ENCODE data around the gene NET1. TPM values are rescaled to one million over a fixed set of nuclear protein-coding genes. Genes with fewer than 3 reads are reported as not detected.

NET1 gene
- total and polyA plus RNA-seq, 10 donors: 4.6 to 19.5 (median 11.1) TPM

DNA sequence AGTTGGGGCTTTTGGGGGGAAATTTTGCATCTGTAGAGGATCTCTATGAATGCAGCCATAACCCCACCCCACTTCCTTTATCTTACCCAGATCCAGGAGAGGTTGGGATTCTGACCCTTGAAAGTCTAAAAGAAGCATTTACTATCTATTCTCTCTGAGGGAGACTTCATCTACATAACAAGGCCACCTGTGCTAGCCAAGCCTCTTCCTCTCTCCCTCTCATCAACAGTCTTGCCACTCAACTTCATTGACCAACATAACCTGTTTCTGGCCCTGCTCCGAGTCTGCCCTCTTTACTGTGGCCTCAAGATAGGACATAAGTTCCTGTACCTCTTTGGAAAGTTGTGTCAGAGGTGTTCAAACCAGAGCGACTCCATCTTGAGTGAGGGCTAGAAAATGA is 27.1 kb upstream of the NET1 start:
- no peak for DNase-seq
- TF ChIP-seq POLR2A (IDR thresholded peaks at IDR 0.05): no peak
- TF ChIP-seq POLR2AphosphoS5 (IDR thresholded peaks at IDR 0.05): no peak
- TF ChIP-seq, protein P1, sequence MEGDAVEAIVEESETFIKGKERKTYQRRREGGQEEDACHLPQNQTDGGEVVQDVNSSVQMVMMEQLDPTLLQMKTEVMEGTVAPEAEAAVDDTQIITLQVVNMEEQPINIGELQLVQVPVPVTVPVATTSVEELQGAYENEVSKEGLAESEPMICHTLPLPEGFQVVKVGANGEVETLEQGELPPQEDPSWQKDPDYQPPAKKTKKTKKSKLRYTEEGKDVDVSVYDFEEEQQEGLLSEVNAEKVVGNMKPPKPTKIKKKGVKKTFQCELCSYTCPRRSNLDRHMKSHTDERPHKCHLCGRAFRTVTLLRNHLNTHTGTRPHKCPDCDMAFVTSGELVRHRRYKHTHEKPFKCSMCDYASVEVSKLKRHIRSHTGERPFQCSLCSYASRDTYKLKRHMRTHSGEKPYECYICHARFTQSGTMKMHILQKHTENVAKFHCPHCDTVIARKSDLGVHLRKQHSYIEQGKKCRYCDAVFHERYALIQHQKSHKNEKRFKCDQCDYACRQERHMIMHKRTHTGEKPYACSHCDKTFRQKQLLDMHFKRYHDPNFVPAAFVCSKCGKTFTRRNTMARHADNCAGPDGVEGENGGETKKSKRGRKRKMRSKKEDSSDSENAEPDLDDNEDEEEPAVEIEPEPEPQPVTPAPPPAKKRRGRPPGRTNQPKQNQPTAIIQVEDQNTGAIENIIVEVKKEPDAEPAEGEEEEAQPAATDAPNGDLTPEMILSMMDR (IDR thresholded peaks at IDR 0.05 in 8 of 11, conservative IDR thresholded peaks at IDR 0.05 in 3 of 11): no peak
- intact Hi-C loops (cut with DNase I; ENCODE audit: low total_unique reads): loop anchor here (10.0 kb wide), 1 partner anchor 540 kb away; no protein-coding TSS in a partner anchor
- H3K27ac ChIP-seq: no peak overlapping the region
- peaks cover 2 to 19% (median 15%) of the 10 kb centered on the region in 8 donors for H3K9me3 ChIP-seq
- no peaks in the 10 kb centered on the region for H3K27me3 ChIP-seq (replicated peaks in 1 of 7)
- H3K4me3 ChIP-seq: no peak overlapping the region
- no peaks in the 10 kb centered on the region for H3K4me1 ChIP-seq
- no peaks in the 10 kb centered on the region for H3K36me3 ChIP-seq
- WGBS, 5 donors: 75 to 91% (median 79%) methylated on average over 2 of the region's 2 CpGs

DNA sequence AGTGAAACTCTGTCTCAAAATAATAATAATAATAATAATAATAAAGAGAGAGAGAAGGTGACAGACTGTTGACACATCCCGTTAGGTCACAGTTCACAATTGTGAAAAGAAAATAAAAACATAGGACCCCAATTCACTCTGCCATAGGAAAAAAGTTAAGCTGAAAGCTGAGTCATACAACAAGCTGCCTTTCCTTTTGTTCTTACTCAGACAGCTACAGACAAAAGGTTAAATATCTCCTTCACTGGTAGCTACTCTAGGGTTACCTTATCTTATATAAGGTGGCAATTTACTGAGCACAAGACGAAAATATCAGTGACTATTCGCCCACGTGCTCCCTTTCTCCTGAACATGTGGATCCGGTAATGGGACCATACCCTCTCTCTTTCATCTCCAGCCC is 25.2 kb upstream of the NET1 start:
- no peaks in the 10 kb centered on the region for H3K27me3 ChIP-seq (replicated peaks in 1 of 7)
- no peak overlapping the region for H3K27ac ChIP-seq
- DNase-seq: no peak
- intact Hi-C loops (cut with DNase I; ENCODE audit: low total_unique reads): loop anchor here (10.0 kb wide), 1 partner anchor 542 kb away; no protein-coding TSS in a partner anchor
- TF ChIP-seq POLR2A (IDR thresholded peaks at IDR 0.05) (no peak), POLR2AphosphoS5 (IDR thresholded peaks at IDR 0.05) (no peak)
- TF ChIP-seq, protein P1 (IDR thresholded peaks at IDR 0.05 in 8 of 11, conservative IDR thresholded peaks at IDR 0.05 in 3 of 11): no peak
- peaks cover 15 to 37% (median 34%) of the 10 kb centered on the region in 8 donors for H3K9me3 ChIP-seq
- no peak overlapping the region for H3K4me3 ChIP-seq
- no peaks in the 10 kb centered on the region for H3K36me3 ChIP-seq
- H3K4me1 ChIP-seq: no peaks in the 10 kb centered on the region
- WGBS, 5 donors: 76 to 91% (median 87%) methylated on average over 5 of the region's 5 CpGs

DNA sequence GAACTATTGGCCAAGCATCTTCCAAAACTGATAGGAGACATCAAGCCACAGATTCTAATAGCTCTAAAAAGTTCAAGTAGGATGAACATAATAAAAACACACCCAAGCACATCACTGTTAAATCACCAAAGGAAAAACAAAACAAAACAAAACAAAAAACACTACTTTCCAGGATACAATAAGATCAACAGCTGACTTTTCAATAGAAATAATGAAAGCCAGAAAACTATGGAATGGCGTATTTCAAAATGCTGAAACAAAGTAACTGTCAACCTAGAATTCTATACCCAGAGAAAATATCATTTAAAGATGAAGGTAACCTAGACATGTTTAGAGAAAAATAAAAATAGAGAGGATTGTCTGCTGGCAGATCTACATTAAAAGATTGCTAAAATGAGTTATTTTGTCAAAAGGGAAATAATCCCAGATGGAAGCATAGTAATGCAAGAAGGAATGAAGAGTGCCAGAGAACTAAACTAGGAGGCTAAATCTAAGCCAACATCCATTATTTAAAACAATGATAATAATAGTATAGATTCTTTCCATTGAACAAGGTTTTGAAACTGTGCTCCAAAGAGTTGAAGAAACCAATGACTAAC is 21.7 kb upstream of the NET1 start:
- TF ChIP-seq, protein P1 (IDR thresholded peaks at IDR 0.05 in 8 of 11, conservative IDR thresholded peaks at IDR 0.05 in 3 of 11): no peak
- TF ChIP-seq POLR2A (IDR thresholded peaks at IDR 0.05) (no peak), POLR2AphosphoS5 (IDR thresholded peaks at IDR 0.05) (no peak)
- no peak for DNase-seq
- H3K4me1 ChIP-seq: no peaks in the 10 kb centered on the region
- peaks cover 15 to 44% (median 36%) of the 10 kb centered on the region in 8 donors for H3K9me3 ChIP-seq
- no peak overlapping the region for H3K4me3 ChIP-seq
- no peak overlapping the region for H3K27ac ChIP-seq
- WGBS, 5 donors: 92 to 100% (median 97%) methylated on average over 1 of the region's 1 CpG
- no peaks in the 10 kb centered on the region for H3K36me3 ChIP-seq
- intact Hi-C loops (cut with DNase I; ENCODE audit: low total_unique reads): no loop called here
- no peaks in the 10 kb centered on the region for H3K27me3 ChIP-seq (replicated peaks in 1 of 7)

DNA sequence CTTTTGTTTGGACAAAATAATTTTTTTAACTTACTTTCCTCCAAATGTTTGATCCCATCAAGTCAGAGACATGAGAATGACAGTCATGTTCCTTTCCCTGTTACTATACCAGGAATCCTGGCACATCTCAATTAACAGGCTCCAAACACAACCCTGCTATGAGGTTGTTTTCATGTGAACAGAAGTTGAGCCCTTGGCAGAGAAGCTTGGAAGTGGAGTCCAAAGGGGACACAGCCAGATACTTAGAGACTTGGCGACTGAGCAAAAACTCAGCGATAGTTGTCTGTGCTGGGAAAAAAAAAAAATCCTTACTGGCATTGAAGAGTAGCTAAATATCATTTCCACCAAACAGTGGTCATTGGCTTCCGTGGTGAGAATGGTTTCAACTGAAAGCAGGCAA is 20.6 kb upstream of the NET1 start:
- intact Hi-C loops (cut with DNase I; ENCODE audit: low total_unique reads): no loop called here
- TF ChIP-seq POLR2AphosphoS5 (IDR thresholded peaks at IDR 0.05) (no peak), POLR2A (IDR thresholded peaks at IDR 0.05) (no peak)
- TF ChIP-seq, protein P1 (IDR thresholded peaks at IDR 0.05 in 8 of 11, conservative IDR thresholded peaks at IDR 0.05 in 3 of 11): no peak
- 94 to 97% (median 96%) methylated on average over 3 of the region's 3 CpGs for WGBS, 5 donors

More for the DNA sequence above, 20.6 kb upstream of the NET1 start:
- Histone ChIP-seq H3K27me3 (replicated peaks in 1 of 7) (no peaks in the 10 kb centered on the region), H3K36me3 (no peaks in the 10 kb centered on the region), H3K27ac (no peak overlapping the region), H3K4me3 (no peak overlapping the region), H3K9me3 (peaks cover 15 to 44% (median 36%) of the 10 kb centered on the region in 8 donors), H3K4me1 (no peaks in the 10 kb centered on the region)
- DNase-seq: no peak
